ENCODE measurements around the gene NACC2. TPM values are rescaled to one million over a fixed set of nuclear protein-coding genes. Genes with fewer than 3 reads are reported as not detected.

NACC2 gene
- total and polyA plus RNA-seq, 2 experiments from 2014 or later: 3.8 to 20.8 TPM

GRCh38 chr9:136003411-136004218, 91.5 kb downstream of the NACC2 start:
- H3K36me3 Mint-ChIP-seq (ENCODE audit: low read depth): no peaks in the 10 kb centered on the region
- H3K4me3 Mint-ChIP-seq: no peak overlapping the region
- H3K27ac Mint-ChIP-seq: no peak overlapping the region

More at GRCh38 chr9:136003411-136004218, 91.5 kb downstream of the NACC2 start:
- Histone ChIP-seq H3K4me1 (ENCODE audit: insufficient read depth) (peaks cover 14% of the 10 kb centered on the region), H3K79me2 (replicated peaks; ENCODE audit: insufficient read depth) (no peaks in the 10 kb centered on the region), H3F3A (replicated peaks; ENCODE audit: low read depth) (peaks cover 11% of the 10 kb centered on the region; the same call in 1 of the 2 replicates), H3K27ac (ENCODE audit: low read depth) (no peak overlapping the region), H3K4me3 (no peak overlapping the region), H4K20me1 (replicated peaks; ENCODE audit: insufficient read depth) (no peaks in the 10 kb centered on the region), H2AFZ (no peak overlapping the region), H3K27me3 (ENCODE audit: insufficient read depth) (no peaks in the 10 kb centered on the region), H3K36me3 (ENCODE audit: insufficient read depth) (no peaks in the 10 kb centered on the region), H3K4me2 (no peak overlapping the region), H3K9me2 (ENCODE audit: insufficient read depth) (no peaks in the 10 kb centered on the region)
- no peak for DNase-seq (ENCODE audit: low spot score)
- peaks cover 38% of the 10 kb centered on the region for H3K4me1 Mint-ChIP-seq
- ATAC-seq: no peak
- H3K9me3 Mint-ChIP-seq: no peaks in the 10 kb centered on the region
- H3K27me3 Mint-ChIP-seq (ENCODE audit: insufficient read depth, low read depth, poor library complexity): peaks cover 25% of the 10 kb centered on the region
- TF ChIP-seq ZNF114 (CRISPR knock-in tag; IDR thresholded peaks at IDR 0.05) (no peak), JUNB (IDR thresholded peaks at IDR 0.05; ENCODE audit: unreplicated experiment) (no peak), NANOG (IDR thresholded peaks at IDR 0.05; ENCODE audit: borderline replicate concordance) (no peak), POLR2AphosphoS5 (IDR thresholded peaks at IDR 0.05; ENCODE audit: low read depth) (no peak), REST (IDR thresholded peaks at IDR 0.05; ENCODE audit: unreplicated experiment) (no peak), STAT1 (IDR thresholded peaks at IDR 0.05; ENCODE audit: unreplicated experiment) (no peak), CREB1 (CRISPR knock-in tag; IDR thresholded peaks at IDR 0.05; ENCODE audit: low read depth) (no peak), EZH2phosphoT487 (IDR thresholded peaks at IDR 0.05; ENCODE audit: unreplicated experiment) (no peak), ETS1 (IDR thresholded peaks at IDR 0.05) (no peak), ZNF462 (CRISPR knock-in tag; IDR thresholded peaks at IDR 0.05) (no peak), ZNF331 (CRISPR knock-in tag; IDR thresholded peaks at IDR 0.05; ENCODE audit: low read depth) (no peak), CTCF (conservative IDR thresholded peaks at IDR 0.05; ENCODE audit: low read depth in 2 of 2) (no peak), EZH2 (IDR thresholded peaks at IDR 0.05; ENCODE audit: low read depth, unreplicated experiment) (no peak)
